PFSK-1 (cell line): ENCODE results near the gene PDYN.

ENCODE experiments used
- FOXP2 ChIP-seq: optimal IDR thresholded peaks from 2 replicates; pipeline ENCODE3; 2011; ENCODE audit warnings: borderline replicate concordance, control low read depth, inconsistent platforms; ENCODE audit not compliant: insufficient read depth; ENCODE audit errors: extremely low read length, extremely low read depth
- POLR2AphosphoS5 ChIP-seq: IDR thresholded peaks from 2 replicates; pipeline ENCODE4 v1.6.1; 2012; ENCODE audit warnings: low read depth, mild to moderate bottlenecking, control low read depth, low read length, moderate library complexity
- SIN3A ChIP-seq: IDR thresholded peaks from 2 replicates; pipeline ENCODE4 v1.6.1; 2012; ENCODE audit warnings: mild to moderate bottlenecking, low read length, moderate library complexity, borderline replicate concordance; ENCODE audit not compliant: insufficient read depth
- TAF1 ChIP-seq: IDR thresholded peaks from 2 replicates; pipeline ENCODE4 v1.6.1; 2012; ENCODE audit warnings: low read length, control low read depth, borderline replicate concordance; ENCODE audit not compliant: insufficient read depth
- TF ChIP-seq, protein P1 (sequence below), 2 experiments: IDR thresholded peaks; 2 replicates each; pipeline versions ENCODE4 v1.6.1 to v1.8.0; 2011 to 2012; ENCODE audit warnings: low read depth in 2 of 2, low read length in 2 of 2, control low read depth in 1 of 2, inconsistent platforms in 1 of 2, mild to moderate bottlenecking in 1 of 2, moderate library complexity in 1 of 2; ENCODE audit not compliant: insufficient read depth in 1 of 2

The PDYN gene

DNA sequence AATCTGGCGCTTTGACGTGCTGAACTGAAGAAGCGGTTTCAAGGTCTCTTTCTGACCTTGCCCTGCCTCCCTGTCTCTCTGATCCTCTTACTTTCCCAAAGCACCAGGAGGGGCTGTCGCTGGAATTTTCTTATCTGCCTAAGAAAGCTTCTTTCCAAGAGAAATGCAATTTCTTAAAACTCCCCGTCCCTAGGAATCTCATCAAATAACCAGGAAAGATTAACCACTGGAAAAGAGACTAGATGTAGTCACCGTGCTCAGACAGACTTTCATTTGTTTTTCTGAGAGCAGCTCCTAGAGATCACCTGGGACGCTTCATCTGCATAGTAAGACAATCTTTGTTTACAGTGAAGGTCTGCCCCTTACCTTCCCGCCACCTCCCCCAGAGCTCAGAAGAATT lies 38.6 kb downstream of the PDYN start:
- TF ChIP-seq SIN3A (no peak), POLR2AphosphoS5 (no peak), FOXP2 (no peak), TAF1 (no peak)
- TF ChIP-seq, protein P1, sequence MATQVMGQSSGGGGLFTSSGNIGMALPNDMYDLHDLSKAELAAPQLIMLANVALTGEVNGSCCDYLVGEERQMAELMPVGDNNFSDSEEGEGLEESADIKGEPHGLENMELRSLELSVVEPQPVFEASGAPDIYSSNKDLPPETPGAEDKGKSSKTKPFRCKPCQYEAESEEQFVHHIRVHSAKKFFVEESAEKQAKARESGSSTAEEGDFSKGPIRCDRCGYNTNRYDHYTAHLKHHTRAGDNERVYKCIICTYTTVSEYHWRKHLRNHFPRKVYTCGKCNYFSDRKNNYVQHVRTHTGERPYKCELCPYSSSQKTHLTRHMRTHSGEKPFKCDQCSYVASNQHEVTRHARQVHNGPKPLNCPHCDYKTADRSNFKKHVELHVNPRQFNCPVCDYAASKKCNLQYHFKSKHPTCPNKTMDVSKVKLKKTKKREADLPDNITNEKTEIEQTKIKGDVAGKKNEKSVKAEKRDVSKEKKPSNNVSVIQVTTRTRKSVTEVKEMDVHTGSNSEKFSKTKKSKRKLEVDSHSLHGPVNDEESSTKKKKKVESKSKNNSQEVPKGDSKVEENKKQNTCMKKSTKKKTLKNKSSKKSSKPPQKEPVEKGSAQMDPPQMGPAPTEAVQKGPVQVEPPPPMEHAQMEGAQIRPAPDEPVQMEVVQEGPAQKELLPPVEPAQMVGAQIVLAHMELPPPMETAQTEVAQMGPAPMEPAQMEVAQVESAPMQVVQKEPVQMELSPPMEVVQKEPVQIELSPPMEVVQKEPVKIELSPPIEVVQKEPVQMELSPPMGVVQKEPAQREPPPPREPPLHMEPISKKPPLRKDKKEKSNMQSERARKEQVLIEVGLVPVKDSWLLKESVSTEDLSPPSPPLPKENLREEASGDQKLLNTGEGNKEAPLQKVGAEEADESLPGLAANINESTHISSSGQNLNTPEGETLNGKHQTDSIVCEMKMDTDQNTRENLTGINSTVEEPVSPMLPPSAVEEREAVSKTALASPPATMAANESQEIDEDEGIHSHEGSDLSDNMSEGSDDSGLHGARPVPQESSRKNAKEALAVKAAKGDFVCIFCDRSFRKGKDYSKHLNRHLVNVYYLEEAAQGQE (IDR thresholded peaks at IDR 0.05; ENCODE audit: insufficient read depth in 1 of 2, low read depth in 2 of 2, low read length in 2 of 2): no peak

DNA sequence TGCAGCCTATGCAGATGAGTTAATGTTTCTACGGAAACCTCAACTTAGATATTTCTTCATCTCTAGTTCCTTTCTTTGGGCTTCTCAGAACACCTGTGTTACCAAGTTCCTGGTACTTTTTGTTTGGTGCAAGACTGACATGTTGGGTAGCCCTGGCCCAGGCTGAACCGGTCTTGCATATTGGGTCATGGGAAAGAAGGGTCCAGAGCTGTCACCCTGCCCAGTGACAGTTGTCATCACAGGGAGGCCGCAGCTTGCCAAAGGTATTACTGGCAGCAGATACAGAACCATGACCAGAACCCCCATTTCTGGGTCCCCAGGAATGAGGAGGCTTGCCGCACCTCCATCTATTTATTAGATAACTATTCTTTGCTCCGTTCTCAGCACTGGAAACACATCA lies 40.2 kb downstream of the PDYN start:
- TF ChIP-seq, protein P1 (IDR thresholded peaks at IDR 0.05; ENCODE audit: insufficient read depth in 1 of 2, low read depth in 2 of 2, low read length in 2 of 2): no peak

DNA sequence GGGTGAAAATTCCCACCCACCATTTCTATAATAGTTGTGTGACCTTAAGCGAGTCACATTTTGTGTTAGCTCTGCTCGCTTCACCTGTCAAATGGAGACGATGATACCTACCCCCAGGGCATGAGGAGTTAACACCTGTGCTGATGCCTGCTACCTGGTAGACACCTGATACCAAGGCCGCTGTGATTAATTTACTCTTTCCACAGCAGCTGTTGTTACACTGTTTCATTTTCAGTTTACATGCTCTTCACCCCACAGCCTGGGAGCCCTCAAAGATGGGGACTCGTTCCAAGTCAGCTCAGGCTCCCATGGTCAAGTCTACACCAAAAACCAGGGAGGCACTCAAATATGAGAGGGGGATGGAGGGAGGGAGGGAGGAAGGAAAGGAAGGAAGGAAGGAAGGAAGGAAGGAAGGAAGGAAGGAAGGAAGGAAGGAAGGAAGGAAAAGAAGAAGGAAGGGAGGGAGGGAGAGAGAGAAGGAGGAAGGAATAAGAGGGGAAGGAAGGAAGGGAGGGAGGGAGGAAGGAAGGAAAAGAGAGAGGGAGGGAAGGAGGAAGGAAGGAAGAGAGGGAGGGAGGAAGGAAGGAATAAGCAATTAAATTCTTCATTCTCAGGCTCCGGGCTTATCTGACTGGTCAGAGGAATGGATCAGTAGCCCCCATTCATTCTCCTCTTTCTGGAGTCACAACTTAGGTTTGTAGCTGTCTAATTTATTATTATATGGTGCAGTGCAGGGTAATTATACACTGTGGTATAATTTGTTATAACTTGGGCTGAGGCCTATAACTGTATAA lies 40.9 kb downstream of the PDYN start:
- TF ChIP-seq, protein P1 (IDR thresholded peaks at IDR 0.05; ENCODE audit: insufficient read depth in 1 of 2, low read depth in 2 of 2, low read length in 2 of 2): no peak
- TF ChIP-seq FOXP2: no peak
- TF ChIP-seq TAF1: no peak
- TF ChIP-seq SIN3A: no peak
- no peak for TF ChIP-seq POLR2AphosphoS5

DNA sequence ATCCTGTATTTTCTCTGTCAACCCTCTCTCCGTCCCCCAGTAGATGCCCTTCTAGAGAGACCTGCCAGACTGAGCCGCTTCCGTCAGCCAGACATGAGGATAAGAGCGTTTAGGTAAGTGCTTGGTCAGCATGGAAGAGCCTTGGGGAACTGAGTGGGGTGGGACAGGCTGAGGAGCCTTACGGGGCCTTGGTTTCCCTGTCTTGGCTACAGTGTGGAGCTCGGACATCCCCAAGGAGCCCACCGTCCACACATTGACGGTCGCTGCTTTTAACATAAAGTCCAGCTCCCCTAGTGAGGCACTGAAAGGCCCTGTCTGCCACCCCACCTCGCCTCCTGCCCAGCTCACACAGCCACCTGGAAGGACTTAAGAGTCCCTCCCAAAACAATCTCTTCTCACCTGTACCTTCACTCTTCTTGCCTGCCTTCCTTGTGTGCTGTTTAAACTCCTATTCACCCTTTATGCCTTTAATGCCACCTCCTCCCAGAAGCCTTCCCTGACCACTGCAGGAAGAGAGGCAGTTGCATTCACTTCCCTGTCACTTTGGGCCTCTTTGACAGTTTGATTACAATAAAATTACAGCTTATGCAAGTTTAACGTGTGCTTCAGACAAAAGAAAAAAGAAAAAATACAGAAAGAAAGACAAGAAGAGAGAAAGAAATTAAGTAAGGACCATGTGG lies 42.3 kb downstream of the PDYN start:
- TF ChIP-seq FOXP2: no peak
- TF ChIP-seq SIN3A: no peak
- TF ChIP-seq POLR2AphosphoS5: no peak
- no peak for TF ChIP-seq TAF1
- TF ChIP-seq, protein P1 (IDR thresholded peaks at IDR 0.05; ENCODE audit: insufficient read depth in 1 of 2, low read depth in 2 of 2, low read length in 2 of 2): no peak

DNA sequence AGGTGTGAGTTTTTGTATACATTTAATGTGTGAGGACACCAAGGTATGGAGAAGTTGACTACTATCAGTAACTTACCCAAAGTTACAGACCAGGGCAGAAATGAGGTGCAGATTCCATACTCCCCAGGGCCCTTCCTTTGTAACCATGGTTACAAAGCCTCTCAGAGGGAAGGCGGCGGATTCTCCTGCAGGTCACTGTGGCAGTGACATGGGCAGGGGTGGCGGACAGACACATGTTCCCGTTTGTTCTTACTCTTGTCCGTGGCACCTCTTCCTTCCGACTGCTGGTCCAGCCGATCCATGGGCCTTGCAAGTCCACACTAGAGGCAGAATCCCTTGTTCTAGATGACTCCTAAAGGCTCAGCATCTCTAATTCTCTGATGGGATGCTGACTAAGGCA lies 43.0 kb downstream of the PDYN start:
- TF ChIP-seq, protein P1 (IDR thresholded peaks at IDR 0.05; ENCODE audit: insufficient read depth in 1 of 2, low read depth in 2 of 2, low read length in 2 of 2): no peak
- TF ChIP-seq TAF1 (no peak), POLR2AphosphoS5 (no peak), FOXP2 (no peak), SIN3A (no peak)
